GDM1 (cell line): ENCODE measurements around the gene SUGT1.
"Not testable (repeated sequence)": the region's sequence is repeated elsewhere in the genome, so short reads cannot be mapped to it uniquely, and the experiment has no call there.

Source experiments
- DNase-seq: peaks from one replicate; lab custom pipeline; 2025; lab: John Stamatoyannopoulos, UW

SUGT1 gene

DNA sequence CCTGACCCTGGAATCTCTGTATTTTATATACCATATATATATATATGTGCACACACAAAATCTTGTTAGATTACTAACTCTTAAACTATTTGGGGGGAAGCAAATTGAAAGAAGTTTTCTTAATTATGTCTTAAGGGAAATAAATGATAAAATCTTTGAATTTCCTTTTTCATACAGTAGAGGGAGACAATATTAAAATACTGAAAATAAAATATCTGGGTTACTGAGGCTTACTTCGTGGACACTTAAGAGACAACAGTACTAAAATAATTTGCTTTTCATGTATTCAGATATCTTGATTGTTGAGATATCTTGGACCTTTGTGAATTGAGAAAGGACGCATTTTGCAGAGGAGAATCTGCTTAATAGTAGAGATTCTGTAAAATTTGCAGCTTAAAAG is 17.0 kb downstream of the SUGT1 start:
- DNase-seq = no peak

DNA sequence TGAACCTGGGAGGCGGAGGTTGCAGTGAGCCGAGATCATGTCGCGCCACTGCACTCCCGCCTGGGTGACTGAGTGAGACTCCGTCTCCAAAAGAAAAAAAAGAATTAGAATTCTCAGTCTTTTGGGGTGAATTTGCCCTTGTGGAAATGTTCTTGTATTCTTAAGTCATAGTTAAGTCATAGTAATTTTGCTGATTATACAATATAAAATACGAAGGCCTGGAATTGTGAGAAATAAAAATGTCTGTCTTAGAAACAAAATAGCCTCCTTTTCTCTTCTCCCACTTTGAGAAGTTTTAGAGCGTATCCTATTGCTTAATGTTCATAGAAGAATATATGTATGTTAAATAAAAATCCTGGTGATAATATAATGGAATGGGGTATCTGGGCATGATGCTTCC is 18.1 kb downstream of the SUGT1 start:
- no peak for DNase-seq

DNA sequence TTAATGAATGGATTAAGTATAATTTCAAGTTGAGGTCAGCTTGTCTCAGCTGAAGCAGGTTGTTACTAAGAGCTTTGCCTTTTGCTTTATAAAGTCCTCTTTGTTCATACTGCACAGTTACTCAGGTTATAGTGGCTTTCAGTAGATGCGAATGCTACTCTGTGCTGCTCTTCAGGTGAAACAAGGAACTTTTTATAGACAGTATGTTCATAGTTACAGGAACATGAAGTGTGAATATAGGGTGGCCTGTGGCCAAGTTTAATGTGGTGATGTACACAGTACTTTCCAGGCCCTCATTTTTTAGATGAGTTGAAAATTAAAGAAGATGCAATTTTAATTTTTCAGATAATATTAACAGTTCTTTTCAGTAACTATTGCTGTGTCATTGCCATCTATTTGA is 20.8 kb downstream of the SUGT1 start:
- no peak for DNase-seq

DNA sequence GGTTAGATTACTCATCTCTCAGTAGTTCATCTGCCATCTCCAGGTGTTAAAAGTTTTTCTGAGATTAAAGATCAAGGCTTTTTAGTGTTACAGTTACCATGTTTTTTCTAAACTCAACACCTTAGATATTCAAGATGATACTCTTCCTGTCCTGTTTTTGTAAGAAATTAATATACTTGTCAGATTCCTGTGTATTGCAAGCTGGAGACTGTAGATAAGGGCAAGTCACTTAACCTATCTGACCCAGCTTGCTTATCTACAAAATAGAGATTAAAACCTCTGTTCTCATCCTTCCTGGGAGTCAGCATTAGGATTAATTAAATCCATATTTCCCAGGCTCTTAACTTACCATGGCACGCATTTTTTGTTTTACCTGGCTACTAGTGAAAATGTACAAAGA is 25.2 kb downstream of the SUGT1 start:
- no peak for DNase-seq

DNA sequence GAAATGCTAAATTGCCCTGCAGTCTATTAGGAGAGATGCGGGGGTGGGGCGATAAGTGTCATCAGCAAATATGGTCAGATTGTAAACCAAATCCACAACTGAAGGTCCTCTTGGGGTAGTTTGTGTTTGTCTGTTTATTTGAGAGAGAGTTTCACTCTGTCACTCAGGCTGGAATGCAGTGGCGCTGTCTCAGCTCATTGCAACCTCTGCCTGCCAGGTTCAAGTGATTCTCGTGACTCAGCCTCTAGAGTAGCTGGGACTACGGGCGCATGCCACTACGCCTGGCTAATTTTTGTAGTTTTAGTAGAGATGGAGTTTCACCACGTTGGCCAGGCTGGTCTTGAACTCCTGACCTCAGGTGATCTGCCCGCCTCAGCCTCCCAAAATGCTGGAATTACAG is 33.2 kb downstream of the SUGT1 start:
- not testable (repeated sequence) for DNase-seq

GRCh38 chr13:52686376-52686775 is 33.7 kb downstream of the SUGT1 start:
- DNase-seq = no peak

DNA sequence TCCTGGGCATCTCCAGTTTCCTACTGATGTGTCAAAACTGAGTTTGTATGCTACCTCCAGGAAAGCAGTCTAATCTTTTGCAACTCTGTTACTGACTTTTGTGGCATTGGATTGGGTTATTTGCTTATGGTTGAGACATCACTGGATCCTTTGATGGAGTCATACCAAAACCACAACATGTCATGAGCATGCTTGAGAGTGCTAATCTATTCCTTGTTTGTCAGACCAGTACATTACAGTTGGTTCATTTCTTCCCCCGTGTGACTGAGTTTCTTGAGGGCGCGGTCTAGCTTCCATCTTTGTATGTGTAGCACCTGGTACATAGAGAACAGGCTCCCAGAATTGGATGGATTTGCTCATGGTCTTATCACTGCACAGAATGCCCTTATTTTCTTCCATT is 43.2 kb downstream of the SUGT1 start:
- no peak for DNase-seq

GRCh38 chr13:52696566-52696965 is 43.9 kb downstream of the SUGT1 start:
- no peak for DNase-seq

DNA sequence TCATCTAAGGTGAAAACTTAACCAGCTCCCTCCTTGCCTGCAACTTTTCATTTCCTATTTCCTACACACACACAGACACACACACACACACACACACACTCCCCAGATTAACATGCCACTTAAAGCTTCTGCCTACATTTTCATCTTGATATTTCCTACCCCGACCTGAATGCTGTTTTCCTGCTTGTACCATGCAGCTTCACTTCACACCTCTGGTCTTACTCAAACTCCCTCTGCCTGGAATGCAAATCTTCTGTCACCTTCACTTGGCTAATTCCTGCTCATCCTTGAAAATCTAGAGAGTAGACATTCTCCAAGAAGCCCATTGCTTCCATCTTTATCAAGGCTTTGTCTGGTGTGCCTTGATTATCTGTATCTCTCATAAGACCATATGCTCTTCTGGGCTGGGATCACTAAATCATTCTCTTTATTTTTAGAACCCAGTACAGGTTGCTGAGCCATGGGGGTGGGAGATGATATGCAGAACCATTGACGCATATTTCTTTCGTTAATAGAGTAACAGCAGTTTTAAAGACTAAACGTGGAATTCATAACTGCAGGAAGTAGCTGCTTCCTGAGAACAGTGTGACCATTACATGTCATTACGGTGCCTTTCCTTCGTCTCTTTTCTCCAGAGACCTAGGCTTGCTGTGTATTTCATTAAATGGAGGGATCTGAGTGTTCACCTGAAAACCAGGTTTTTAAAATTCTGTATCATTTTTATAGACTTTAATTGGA is 49.3 kb downstream of the SUGT1 start:
- no peak for DNase-seq

DNA sequence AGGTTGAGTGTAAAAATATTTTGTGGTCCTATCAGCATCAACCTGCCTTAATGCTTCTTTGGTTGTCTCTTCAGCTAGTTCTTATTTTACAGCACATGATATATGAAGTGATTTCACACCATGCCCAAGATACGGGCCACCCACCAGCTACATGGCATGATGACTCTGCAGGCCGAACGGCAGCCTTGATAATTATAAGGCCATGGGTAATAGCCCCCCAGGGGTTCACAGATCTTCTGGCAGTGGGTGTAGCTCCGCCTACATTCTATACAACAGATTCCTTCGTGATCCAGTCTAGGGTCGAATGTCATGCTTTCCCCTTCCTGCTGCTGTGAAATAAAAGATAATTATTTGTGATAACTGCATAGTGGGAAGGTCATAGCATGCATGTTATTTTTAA is 50.8 kb downstream of the SUGT1 start:
- DNase-seq = no peak

- DNase-seq = no peak
Observed at GRCh38 chr13:52706081-52706480, 53.4 kb downstream of the SUGT1 start.

- DNase-seq = no peak
Observed at GRCh38 chr13:52707375-52707774, 54.7 kb downstream of the SUGT1 start.

DNA sequence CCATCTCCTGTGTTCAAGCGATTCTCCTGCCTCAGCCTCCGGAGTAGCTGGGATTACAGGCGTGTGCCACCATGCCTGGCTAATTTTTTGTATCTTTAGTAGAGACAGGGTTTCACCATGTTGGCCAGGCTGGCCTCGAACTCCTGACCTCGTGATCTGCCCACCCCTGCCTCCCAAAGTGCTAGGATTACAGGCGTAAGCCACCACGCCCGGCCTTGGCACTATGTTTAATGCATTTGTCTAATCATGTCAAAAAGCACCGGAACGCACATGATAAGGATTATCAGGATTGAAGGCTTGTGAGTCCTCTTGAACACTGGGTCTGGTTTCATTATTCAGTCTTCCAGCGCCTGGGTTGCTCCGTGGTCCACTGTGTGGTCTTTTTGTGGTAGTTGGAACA is 55.6 kb downstream of the SUGT1 start:
- not testable (repeated sequence) for DNase-seq

- DNase-seq = no peak
Observed at GRCh38 chr13:52711286-52711685, 58.6 kb downstream of the SUGT1 start.

- DNase-seq = no peak
Observed at GRCh38 chr13:52712385-52712784, 59.7 kb downstream of the SUGT1 start.

DNA sequence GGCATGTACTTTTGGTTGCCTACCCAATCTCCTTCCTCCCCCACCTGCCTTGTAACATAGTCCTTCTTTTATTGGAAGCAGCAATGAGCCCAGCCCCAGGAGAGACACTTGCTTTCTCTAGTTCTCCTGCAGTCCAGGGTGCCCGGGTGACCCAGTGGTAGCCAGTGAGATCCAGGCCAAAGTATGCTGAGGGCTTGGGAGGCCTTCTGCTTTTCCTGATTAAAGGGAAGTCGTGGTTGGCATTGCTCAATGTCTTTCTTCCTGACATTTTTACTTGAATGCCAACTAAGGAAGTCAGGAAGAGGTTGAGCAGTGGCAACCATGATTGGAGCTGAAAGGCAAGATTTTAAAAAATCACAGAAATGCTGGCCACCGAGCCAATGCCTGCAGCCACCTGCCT is 61.3 kb downstream of the SUGT1 start:
- DNase-seq = peak; percentile 20

DNA sequence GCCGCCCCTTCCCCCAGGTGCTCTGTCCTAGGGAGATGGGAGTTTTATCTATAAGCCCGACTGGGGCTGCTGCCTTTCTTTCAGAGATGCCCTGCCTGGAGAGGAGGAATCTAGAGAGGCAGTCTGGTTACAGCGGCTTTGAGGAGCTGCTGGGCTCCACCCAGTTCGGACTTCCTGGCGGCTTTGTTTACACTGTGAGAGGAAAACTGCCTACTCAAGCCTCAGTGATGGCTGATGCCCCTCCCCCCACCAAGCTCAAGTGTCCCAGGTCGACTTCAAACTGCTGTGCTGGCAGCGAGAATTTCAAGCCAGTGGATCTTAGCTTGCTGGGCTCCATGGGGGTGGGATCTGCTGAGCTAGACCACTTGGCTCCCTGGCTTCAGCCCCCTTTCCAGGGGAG is 68.3 kb downstream of the SUGT1 start:
- not testable (repeated sequence) for DNase-seq

GRCh38 chr13:52721356-52721755 is 68.7 kb downstream of the SUGT1 start:
- not testable (repeated sequence) for DNase-seq

- no peak for DNase-seq
Observed at GRCh38 chr13:52723181-52723580, 70.5 kb downstream of the SUGT1 start.

GRCh38 chr13:52725302-52725701 is 72.7 kb downstream of the SUGT1 start:
- no peak for DNase-seq

DNA sequence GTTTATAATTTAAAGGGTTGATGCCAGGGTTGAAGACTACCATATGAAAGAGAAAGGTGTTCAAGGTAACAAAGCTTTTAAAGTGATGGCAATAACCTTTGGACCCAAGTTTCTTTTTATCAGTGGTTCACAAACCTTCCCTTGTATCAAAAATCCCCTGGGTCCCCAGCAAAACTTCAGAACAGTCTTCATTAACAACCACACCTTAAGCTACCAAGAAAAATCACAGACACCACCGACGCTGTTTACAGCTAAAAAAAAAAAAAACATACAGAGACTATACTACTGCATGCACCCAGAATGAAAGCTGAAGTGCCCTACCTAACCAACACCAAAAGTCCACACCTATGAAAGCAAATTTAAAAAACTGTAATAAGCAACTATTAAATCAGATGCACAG is 73.6 kb downstream of the SUGT1 start:
- no peak for DNase-seq

GRCh38 chr13:52734075-52734623 is 81.5 kb downstream of the SUGT1 start:
- no peak for DNase-seq

DNA sequence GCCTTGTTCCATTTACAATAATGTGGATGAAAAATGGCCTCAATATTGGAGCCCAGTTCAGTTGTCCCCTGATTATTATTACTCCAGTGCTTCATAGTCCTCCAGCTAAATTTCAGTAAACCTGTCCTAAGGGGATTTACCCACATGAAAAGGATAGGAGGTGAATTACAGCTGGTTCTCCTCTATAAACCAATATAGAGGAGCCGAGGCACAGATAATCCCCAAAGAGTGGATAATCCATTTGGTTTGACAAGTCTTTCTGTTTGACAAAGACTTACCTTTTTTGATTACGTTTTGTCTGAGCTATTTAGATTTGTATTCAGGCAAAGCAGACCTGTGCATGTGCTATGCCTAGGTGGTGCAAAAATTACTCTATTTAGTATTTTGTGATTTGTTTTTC is 84.3 kb downstream of the SUGT1 start:
- DNase-seq = no peak

- DNase-seq = no peak
Observed at GRCh38 chr13:52737451-52737850, 84.8 kb downstream of the SUGT1 start.
